ENCODE results near the gene ABLIM1.
"Not testable (repeated sequence)": the region's sequence is repeated elsewhere in the genome, so short reads cannot be mapped to it uniquely, and the experiment has no call there.

DNA sequence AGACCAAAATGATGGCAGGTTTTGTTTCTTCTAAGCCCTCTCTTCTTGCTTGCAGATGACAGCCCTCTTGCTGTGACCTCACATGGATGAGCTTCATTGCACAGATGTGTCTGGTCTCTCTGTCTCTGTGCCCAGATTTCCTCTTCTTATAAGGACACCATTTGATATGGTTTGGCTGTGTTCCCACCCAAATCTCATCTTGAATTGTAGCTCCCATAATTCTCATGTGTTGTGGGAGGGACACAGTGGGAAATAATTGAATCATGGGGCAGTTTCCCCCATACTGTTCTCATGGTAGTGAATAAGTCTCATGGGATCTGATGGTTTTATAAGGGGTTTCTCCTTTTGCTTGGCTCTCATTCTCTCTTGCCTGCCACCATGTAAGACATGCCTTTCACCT is 38.2 kb upstream of the ABLIM1 start:
- not testable (repeated sequence) for TF ChIP-seq CTCF (conservative IDR thresholded peaks at IDR 0.05); ZFX (IDR thresholded peaks at IDR 0.05)

All from C4-2B (cell line).